Hematopoietic multipotent progenitor cell treated with erythropoietin and hydrocortisone succinate and interleukin-3 and kit ligand, for 4 days (in vitro differentiated cells): Measurements from ENCODE around the gene OOSP4B.
"Not testable (repeated sequence)": the region's sequence is repeated elsewhere in the genome, so short reads cannot be mapped to it uniquely, and the experiment has no call there.

Source experiments
- DNase-seq: peaks from one replicate; pipeline ENCODE4 v3.0.0-alpha.2; 2015

Gene OOSP4B

GRCh38 chr11:60016881-60017280 lies at the start of gene OOSP4B:
TSS of gene OOSP4B (plus strand) at chr11:60017181.
- DNase-seq, result no peak

GRCh38 chr11:59967677-59968394 lies 49.1 kb upstream of the OOSP4B start:
- peak; percentile 75 for DNase-seq

GRCh38 chr11:59968395-59968783 lies 48.6 kb upstream of the OOSP4B start:
- DNase-seq, result no peak

- DNase-seq, result no peak
These were observed 43.9 kb upstream of the OOSP4B start for GRCh38 chr11:59973097-59973496.

- no peak for DNase-seq
These were observed 35.7 kb upstream of the OOSP4B start for GRCh38 chr11:59981106-59981770.

GRCh38 chr11:59982037-59982436 lies 34.9 kb upstream of the OOSP4B start:
- DNase-seq, result peak; percentile 7

GRCh38 chr11:59983212-59983611 lies 33.8 kb upstream of the OOSP4B start:
- DNase-seq, result no peak

- DNase-seq, result no peak
These were observed 32.6 kb upstream of the OOSP4B start for GRCh38 chr11:59984368-59984767.

- no peak for DNase-seq
These were observed 26.6 kb upstream of the OOSP4B start for GRCh38 chr11:59990421-59990820.

- DNase-seq, result peak; percentile 75
These were observed 24.6 kb upstream of the OOSP4B start for GRCh38 chr11:59992425-59992824.

- no peak for DNase-seq
These were observed 19.2 kb upstream of the OOSP4B start for GRCh38 chr11:59997800-59998199.

- no peak for DNase-seq
These were observed 17.3 kb upstream of the OOSP4B start for GRCh38 chr11:59999691-60000090.

- DNase-seq, result no peak
These were observed 13.3 kb upstream of the OOSP4B start for GRCh38 chr11:60003729-60004128.

- DNase-seq, result no peak
These were observed 11.6 kb upstream of the OOSP4B start for GRCh38 chr11:60005360-60005759.

GRCh38 chr11:60018058-60018457 lies 1.1 kb downstream of the OOSP4B start:
- DNase-seq, result peak; percentile 48

GRCh38 chr11:60020376-60020775 lies 3.4 kb downstream of the OOSP4B start:
- DNase-seq, result not testable (repeated sequence)

GRCh38 chr11:60029015-60029632 lies 12.1 kb downstream of the OOSP4B start:
- no peak for DNase-seq

GRCh38 chr11:60040109-60040508 lies 23.1 kb downstream of the OOSP4B start, which contains the start of gene OOSP2:
TSS of gene OOSP2 (plus strand) at chr11:60040409. CDS start at chr11:60040460, 51 bp downstream.
- no peak for DNase-seq

GRCh38 chr11:60050422-60050821 lies 33.4 kb downstream of the OOSP4B start:
- DNase-seq, result not testable (repeated sequence)

- DNase-seq, result not testable (repeated sequence)
These were observed 33.9 kb downstream of the OOSP4B start for GRCh38 chr11:60050839-60051238.

- peak; percentile 83 for DNase-seq
These were observed 39.5 kb downstream of the OOSP4B start, which contains the start of gene MS4A3 for GRCh38 chr11:60056349-60056969. TSS of gene MS4A3 (plus strand) at chr11:60056665. CDS start at chr11:60061161, 4,496 bp downstream.

- no peak for DNase-seq
These were observed 42.1 kb downstream of the OOSP4B start for GRCh38 chr11:60059052-60059451.

- no peak for DNase-seq
These were observed 42.7 kb downstream of the OOSP4B start for GRCh38 chr11:60059521-60060240.
